Transverse colon (tissue), 4 donors: Measurements from ENCODE around the gene PARL.

Experiments
- POLR2A ChIP-seq: fragments of 450-650 bp; IDR thresholded peaks from one replicate; pipeline ENCODE4 v1.6.1; 2016; ENCODE audit warnings: antibody characterized with exemption, mild to moderate bottlenecking, moderate library complexity
- POLR2AphosphoS5 ChIP-seq, 3 donors: sonication (generic); formaldehyde crosslinking; IDR thresholded peaks; one replicate each; pipeline ENCODE4 v1.6.1; 2016; ENCODE audit warnings: antibody characterized with exemption in 3 of 3
- TF ChIP-seq, protein P1 (sequence below), 5 experiments: fragments of 200-600 bp in 3 of 5; fragments of 450-650 bp in 2 of 5; sonication (generic) in 3 of 5; IDR thresholded peaks; 1 replicate in 2 of 5; 2 replicates in 3 of 5; pipeline ENCODE4 v1.5.1; 2016 to 2017; ENCODE audit warnings: antibody characterized with exemption in 5 of 5, inconsistent platforms in 3 of 5, mild to moderate bottlenecking in 2 of 5, moderate library complexity in 1 of 5

DNA sequence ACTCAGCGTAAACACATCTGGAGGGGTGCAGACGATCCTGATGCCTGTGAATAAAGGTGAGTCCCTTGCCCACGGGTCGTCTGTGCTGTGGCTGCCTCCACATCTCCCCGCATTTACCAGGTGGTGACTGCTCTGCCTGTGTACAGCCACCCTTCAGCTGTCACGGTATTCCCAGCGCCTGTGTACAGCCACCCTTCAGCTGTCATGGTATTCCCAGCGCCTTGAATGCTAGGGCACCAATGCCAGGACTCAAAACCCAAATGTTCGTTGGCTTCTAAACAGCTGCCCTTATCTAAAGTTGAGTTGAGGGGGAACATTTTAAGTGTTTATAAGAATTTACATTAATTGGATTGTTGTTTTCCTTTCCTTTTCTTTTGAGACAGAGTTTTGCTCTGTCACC, 86.7 kb downstream of the PARL start:
- TF ChIP-seq POLR2A (no peak), POLR2AphosphoS5 (IDR thresholded peaks at IDR 0.05) (no peak)
- TF ChIP-seq, protein P1, sequence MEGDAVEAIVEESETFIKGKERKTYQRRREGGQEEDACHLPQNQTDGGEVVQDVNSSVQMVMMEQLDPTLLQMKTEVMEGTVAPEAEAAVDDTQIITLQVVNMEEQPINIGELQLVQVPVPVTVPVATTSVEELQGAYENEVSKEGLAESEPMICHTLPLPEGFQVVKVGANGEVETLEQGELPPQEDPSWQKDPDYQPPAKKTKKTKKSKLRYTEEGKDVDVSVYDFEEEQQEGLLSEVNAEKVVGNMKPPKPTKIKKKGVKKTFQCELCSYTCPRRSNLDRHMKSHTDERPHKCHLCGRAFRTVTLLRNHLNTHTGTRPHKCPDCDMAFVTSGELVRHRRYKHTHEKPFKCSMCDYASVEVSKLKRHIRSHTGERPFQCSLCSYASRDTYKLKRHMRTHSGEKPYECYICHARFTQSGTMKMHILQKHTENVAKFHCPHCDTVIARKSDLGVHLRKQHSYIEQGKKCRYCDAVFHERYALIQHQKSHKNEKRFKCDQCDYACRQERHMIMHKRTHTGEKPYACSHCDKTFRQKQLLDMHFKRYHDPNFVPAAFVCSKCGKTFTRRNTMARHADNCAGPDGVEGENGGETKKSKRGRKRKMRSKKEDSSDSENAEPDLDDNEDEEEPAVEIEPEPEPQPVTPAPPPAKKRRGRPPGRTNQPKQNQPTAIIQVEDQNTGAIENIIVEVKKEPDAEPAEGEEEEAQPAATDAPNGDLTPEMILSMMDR (IDR thresholded peaks at IDR 0.05): no peak
